Endothelial cell of umbilical vein (primary cell): ENCODE results near the gene CD248. TPM values are rescaled to one million over a fixed set of nuclear protein-coding genes. Genes with fewer than 3 reads are reported as not detected.

Source experiments
- BruUV-seq: library from RNA; stranded (reverse); fragments of 400-500 nt; replicated peaks from 2 replicates; lab custom pipeline; 2021; lab: Mats Ljungman, UMichigan
- CTCF ChIA-PET: fragments of 300-600, 350-600 bp; sonication (Branson Sonifier 250); formaldehyde crosslinking; loops from one replicate; lab custom pipeline; 2021; ENCODE audit warnings: antibody characterized with exemption, inconsistent platforms; lab: Charles Lee
- POLR2A ChIA-PET: fragments of 300-600, 350-600 bp; sonication (Branson Sonifier 250); formaldehyde crosslinking; loops from one replicate; lab custom pipeline; 2021; ENCODE audit warnings: antibody characterized with exemption, inconsistent platforms; lab: Charles Lee
- DNase-seq: peaks from one replicate; pipeline ENCODE4 v3.0.0-alpha.2; 2011; ENCODE audit warnings: low read depth, low spot score
- FAIRE-seq: peaks from 2 replicates; lab custom pipeline; 2011; peaks lifted over from hg19 to GRCh38; lab: Jason Lieb, UNC
- H2AFZ ChIP-seq: 2 replicates; pipeline ENCODE4 v1.6.0; 2012; ENCODE audit warnings: low read depth, low read length, control low read depth, inconsistent platforms
- H3K27ac ChIP-seq: 2 replicates; pipeline ENCODE4 v1.5.1; 2011; ENCODE audit warnings: low read depth, mild to moderate bottlenecking, control low read depth, low read length, moderate library complexity; ENCODE audit not compliant: insufficient read depth
- H3K27me3 ChIP-seq, 2 experiments: 2 replicates each; pipeline versions ENCODE4 v1.6.0 to v1.6.1; 2011; ENCODE audit warnings: low read length in 2 of 2, mixed read lengths in 1 of 2; ENCODE audit not compliant: control insufficient read depth in 2 of 2, insufficient read depth in 2 of 2
- H3K36me3 ChIP-seq, 2 experiments: 2 replicates in 1 of 2; 3 replicates in 1 of 2; pipeline ENCODE4 v1.5.1; 2011; ENCODE audit warnings: low read length in 2 of 2, mild to moderate bottlenecking in 1 of 2, moderate library complexity in 1 of 2; ENCODE audit not compliant: control insufficient read depth in 2 of 2, insufficient read depth in 2 of 2; ENCODE audit errors: extremely low read depth in 1 of 2
- H3K4me1 ChIP-seq: 3 replicates; pipeline ENCODE4 v1.5.1; 2011; ENCODE audit warnings: mild to moderate bottlenecking, low read length; ENCODE audit not compliant: control insufficient read depth, insufficient read depth; ENCODE audit errors: extremely low read depth
- H3K4me2 ChIP-seq: 2 replicates; pipeline ENCODE4 v1.6.1; 2011; ENCODE audit warnings: low read length, control low read depth, mixed read lengths; ENCODE audit not compliant: insufficient read depth
- H3K4me3 ChIP-seq, 3 experiments: fragments of 200-600 bp in 1 of 3; sonication (generic), shearing (Covaris generic) in 1 of 3; replicated peaks in 1 of 3; 2 replicates each; pipeline ENCODE4 v1.5.1; 2011 to 2016; ENCODE audit warnings: control low read depth in 3 of 3, low read length in 3 of 3, mild to moderate bottlenecking in 2 of 3, inconsistent platforms in 1 of 3, low read depth in 1 of 3, moderate library complexity in 1 of 3; ENCODE audit not compliant: insufficient read depth in 1 of 3
- H3K79me2 ChIP-seq: 2 replicates; pipeline ENCODE4 v1.6.0; 2012; ENCODE audit warnings: low read length, inconsistent platforms; ENCODE audit not compliant: control insufficient read depth, insufficient read depth
- H3K9ac ChIP-seq: replicated peaks from 2 replicates; pipeline ENCODE3; 2011; ENCODE audit warnings: low read length, control low read depth; ENCODE audit not compliant: insufficient read depth; ENCODE audit errors: extremely low read depth
- H3K9me1 ChIP-seq: replicated peaks from 3 replicates; pipeline ENCODE4 v1.6.0; 2011; ENCODE audit warnings: mild to moderate bottlenecking, low read length; ENCODE audit not compliant: control insufficient read depth, insufficient read depth; ENCODE audit errors: extremely low read depth
- H3K9me3 ChIP-seq: replicated peaks from 2 replicates; pipeline ENCODE4 v1.5.1; 2012; ENCODE audit warnings: low read length, inconsistent platforms; ENCODE audit not compliant: control insufficient read depth, insufficient read depth
- H4K20me1 ChIP-seq: replicated peaks from 2 replicates; pipeline ENCODE3; 2011; ENCODE audit warnings: mild to moderate bottlenecking, low read length; ENCODE audit not compliant: control insufficient read depth, insufficient read depth; ENCODE audit errors: extremely low read depth
- EZH2 ChIP-seq: IDR thresholded peaks from 2 replicates; pipeline ENCODE4 v1.6.1; 2012; ENCODE audit warnings: borderline replicate concordance, low read depth, mild to moderate bottlenecking, moderate library complexity, low read length, inconsistent platforms; ENCODE audit not compliant: severe bottlenecking
- GATA2 ChIP-seq: IDR thresholded peaks from 2 replicates; pipeline ENCODE4 v1.7.0; 2011; ENCODE audit warnings: low read depth, mild to moderate bottlenecking, moderate library complexity, mixed read lengths, low read length; ENCODE audit not compliant: insufficient read length, insufficient read depth
- JUN ChIP-seq: IDR thresholded peaks from 2 replicates; pipeline ENCODE4 v1.6.1; 2011; ENCODE audit warnings: borderline replicate concordance, low read depth; ENCODE audit not compliant: insufficient read length, insufficient read depth
- MAX ChIP-seq: IDR thresholded peaks from 2 replicates; pipeline ENCODE4 v1.6.1; 2011; ENCODE audit not compliant: insufficient read depth, insufficient read length
- MYC ChIP-seq: IDR thresholded peaks from one replicate; pipeline ENCODE4 v1.6.1; 2011; ENCODE audit warnings: mild to moderate bottlenecking, low read depth, low read length
- dilution Hi-C: fragments of 300-500 bp; cut with MboI; formaldehyde crosslinking; loops from one replicate; pipeline ENCODE4 v1.15.0; 2019; ENCODE audit warnings: low sequenced_read_pairs; ENCODE audit not compliant: extremely low pct_ligation_motif_present
- intact Hi-C: fragments of 100-400 bp; cut with micrococcal nuclease; formaldehyde crosslinking; loops from one replicate; pipeline ENCODE4 v1.10.0; 2022
- polyA plus RNA-seq, 4 experiments: library from polyadenylated mRNA; depleted of rRNA in 3 of 4; stranded (reverse) in 3 of 4; unstranded in 1 of 4; fragments of >200 nt; gene quantifications; 2 replicates each; pipeline versions ENCODE4 v1.2.1 to v1.2.3, GENCODE V29; 2011 to 2012; ENCODE audit warnings: missing spikeins in 1 of 4
- total RNA-seq: library from RNA; stranded (reverse); gene quantifications from 2 replicates; pipeline ENCODE4 v1.2.3, GENCODE V29; 2021

CD248 gene
- total and polyA plus RNA-seq, 2 donors (not counting 3 experiments of a cell fraction or from before 2014, with no cell fraction given) = 0.10 TPM; not detected in 1

GRCh38 chr11:66317322-66317722, 478 bp upstream of the CD248 start:
- ChIA-PET CTCF (interaction anchor here (0.8 to 9.5 kb wide), 3 partner anchors 10 to 35 kb away, joined by 3 to 225 read pairs (median 5); partner anchors contain the start of gene RIN1), POLR2A (no interaction called here)
- no peaks in the 10 kb centered on the region for H3K36me3 ChIP-seq
- dilution Hi-C loops (no loop called here), intact Hi-C loops (no loop called here)
- H3K9ac ChIP-seq = no peak overlapping the region
- H3K27ac ChIP-seq = no peak overlapping the region
- H3K9me1 ChIP-seq = no peaks in the 10 kb centered on the region
- no peak overlapping the region for H2AFZ ChIP-seq
- peak overlapping the region in 1 of 3 experiments; percentile 7 for H3K4me3 ChIP-seq
- no peaks in the 10 kb centered on the region for H3K9me3 ChIP-seq
- peaks cover 2% of the 10 kb centered on the region for H3K4me1 ChIP-seq
- H4K20me1 ChIP-seq = no peaks in the 10 kb centered on the region
- BruUV-seq = no TSS peak
- DNase-seq = peak; percentile 9
- no peak for TF ChIP-seq MYC
- peak; percentile 58 for TF ChIP-seq EZH2
- no peak for TF ChIP-seq JUN
- TF ChIP-seq GATA2 = no peak
- H3K4me2 ChIP-seq = no peak overlapping the region
- peaks cover 5 to 7% of the 10 kb centered on the region in 2 experiments for H3K27me3 ChIP-seq
- FAIRE-seq = no peak
- no peaks in the 10 kb centered on the region for H3K79me2 ChIP-seq

- Histone ChIP-seq H3K4me3 (no peak overlapping the region), H3K36me3 (no peaks in the 10 kb centered on the region), H3K9ac (no peak overlapping the region), H3K9me3 (no peaks in the 10 kb centered on the region), H3K79me2 (no peaks in the 10 kb centered on the region), H4K20me1 (no peaks in the 10 kb centered on the region), H3K9me1 (no peaks in the 10 kb centered on the region), H3K4me2 (no peak overlapping the region), H2AFZ (no peak overlapping the region), H3K4me1 (peaks cover 4% of the 10 kb centered on the region), H3K27me3 (peaks cover 5 to 7% of the 10 kb centered on the region in 2 experiments), H3K27ac (no peak overlapping the region)
- intact Hi-C loops (no loop called here), dilution Hi-C loops (no loop called here)
- FAIRE-seq (no peak), DNase-seq (no peak)
- CTCF ChIA-PET = interaction anchor here (0.8 to 9.5 kb wide), 4 partner anchors 11 to 73 kb away, joined by 3 to 225 read pairs (median 4); partner anchors contain the start of gene RIN1
- TF ChIP-seq GATA2 (no peak), MAX (no peak)
- POLR2A ChIA-PET = no interaction called here
- no TSS peak for BruUV-seq
These were observed 678 bp downstream of the CD248 start for GRCh38 chr11:66315921-66316811.
